RKO (cell line): ENCODE data around the gene E2F1.
"Not testable (repeated sequence)": the region's sequence is repeated elsewhere in the genome, so short reads cannot be mapped to it uniquely, and the experiment has no call there.

Experiments used
- DNase-seq: peaks from one replicate; pipeline ENCODE4 v3.0.0-alpha.2; 2016; ENCODE audit warnings: low spot score

Gene E2F1

DNA sequence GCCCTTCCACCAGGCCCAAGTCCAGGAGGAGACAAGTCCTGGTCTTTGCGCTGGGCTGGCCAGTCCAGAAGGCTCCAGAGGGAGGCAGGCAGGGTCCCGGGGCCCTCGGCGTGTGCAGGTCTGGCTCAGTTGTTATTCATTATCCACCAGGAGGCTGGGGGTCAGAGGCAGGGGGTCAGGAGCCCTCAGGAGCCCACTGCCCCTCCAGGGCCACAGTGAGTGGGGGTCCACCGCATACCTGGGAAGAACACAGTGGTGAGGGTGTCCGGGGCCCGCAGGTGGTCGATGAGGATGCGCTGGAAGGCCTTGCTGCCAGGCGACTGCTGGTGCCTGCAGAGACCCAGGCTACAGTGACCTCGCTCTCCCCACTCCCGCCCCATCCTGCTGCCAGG, 28.5 kb downstream of the E2F1 start:
- no peak for DNase-seq

DNA sequence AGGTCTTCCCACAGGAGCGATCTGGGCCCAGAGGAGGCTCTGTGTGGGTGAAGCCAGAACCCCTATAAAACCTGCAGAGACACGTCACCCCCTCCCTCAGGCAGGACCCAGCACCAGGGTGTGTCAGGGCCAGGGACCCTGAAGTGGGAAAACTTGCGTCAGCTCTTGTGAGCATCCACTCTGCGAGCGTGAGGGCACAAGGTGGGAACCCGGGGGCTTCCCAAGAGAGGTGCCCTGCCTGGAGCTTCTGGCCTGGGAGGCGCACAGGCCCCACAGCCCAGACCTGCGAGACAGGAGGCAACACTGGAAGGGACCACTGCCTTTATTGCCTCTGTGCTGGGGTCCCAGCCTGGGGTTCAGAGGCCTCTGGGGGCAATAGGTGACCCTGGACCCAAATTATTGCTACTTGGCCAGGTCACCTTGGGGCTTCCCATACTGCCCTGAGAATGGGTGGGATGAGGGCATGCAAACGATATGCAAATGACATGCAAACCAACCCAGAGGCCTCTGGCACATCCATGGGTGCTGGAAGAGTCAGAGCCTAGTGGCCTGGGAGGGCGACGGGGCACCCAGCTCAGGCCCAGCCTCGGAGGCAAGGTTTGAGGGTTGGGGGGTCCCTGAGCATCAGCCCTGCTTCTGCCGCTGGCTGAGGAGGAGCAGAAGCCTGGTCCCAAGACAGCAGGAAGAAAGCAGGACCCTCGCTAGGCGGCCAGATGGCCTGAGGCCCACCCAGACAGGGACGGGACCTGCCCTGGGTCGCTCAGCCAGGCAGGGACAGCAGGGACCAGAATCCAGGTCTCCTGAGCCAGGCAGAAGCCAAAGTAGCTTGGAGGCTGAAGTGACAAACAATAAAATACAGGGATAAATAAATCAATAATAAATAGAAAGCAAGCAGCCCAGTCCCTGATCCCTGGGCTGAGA, 29.1 kb downstream of the E2F1 start:
- DNase-seq = no peak

DNA sequence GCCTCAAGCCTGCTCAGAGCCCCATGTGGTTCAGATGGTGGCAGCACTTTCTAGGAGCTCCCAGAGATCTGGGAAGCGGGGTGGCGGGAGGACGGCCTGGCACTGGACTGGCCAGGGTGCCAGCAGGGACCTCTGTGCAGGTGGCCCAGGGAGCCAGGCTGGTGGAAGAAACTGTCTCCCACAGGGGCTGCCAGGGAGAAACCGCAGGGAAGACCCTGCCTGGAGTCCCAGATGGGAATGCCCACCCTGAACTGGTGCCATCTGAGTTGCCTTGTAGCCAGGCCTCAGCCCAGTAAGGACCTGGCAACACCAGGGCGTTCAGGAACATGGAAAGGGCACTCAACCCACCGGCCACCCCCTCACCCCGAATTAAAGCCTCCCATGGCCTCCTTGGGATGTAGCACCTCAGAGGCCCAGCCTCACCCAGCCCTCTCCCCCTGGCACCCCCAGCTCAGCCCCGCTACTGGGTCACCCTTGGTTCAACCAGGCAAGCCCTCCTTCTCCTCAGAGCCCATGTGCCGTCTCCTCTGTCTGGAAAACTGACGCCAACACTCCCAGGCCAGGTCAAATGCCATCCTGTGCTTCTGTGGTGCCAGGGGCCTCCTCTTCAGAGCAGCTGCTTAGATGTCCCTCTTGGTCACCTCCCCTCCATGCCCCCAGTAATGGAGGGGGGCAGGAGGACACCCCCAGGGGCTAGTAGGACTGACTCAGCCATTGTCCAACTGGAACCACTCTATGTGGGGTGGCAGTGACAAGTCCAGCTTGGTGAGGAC, 30.0 kb downstream of the E2F1 start:
- no peak for DNase-seq

DNA sequence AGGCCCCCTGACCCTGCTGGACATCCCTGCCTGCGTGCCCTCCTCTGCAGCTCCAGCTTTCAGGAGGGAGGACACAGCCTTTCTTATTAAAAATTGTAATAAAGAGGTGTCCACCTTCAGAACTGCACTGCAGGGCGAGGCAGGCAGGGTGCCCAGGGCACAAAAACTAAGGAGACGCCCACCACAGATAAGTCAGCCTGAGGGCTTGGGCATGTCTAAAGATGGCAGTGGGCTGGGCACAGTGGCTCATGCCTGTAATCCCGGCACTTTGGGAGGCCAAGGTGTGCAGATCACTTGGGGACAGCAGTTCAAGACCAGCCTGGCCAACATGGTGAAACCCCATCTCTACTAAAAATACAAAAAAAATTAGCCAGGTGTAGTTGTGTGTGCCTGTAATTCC, 31.0 kb downstream of the E2F1 start:
- DNase-seq = no peak

DNA sequence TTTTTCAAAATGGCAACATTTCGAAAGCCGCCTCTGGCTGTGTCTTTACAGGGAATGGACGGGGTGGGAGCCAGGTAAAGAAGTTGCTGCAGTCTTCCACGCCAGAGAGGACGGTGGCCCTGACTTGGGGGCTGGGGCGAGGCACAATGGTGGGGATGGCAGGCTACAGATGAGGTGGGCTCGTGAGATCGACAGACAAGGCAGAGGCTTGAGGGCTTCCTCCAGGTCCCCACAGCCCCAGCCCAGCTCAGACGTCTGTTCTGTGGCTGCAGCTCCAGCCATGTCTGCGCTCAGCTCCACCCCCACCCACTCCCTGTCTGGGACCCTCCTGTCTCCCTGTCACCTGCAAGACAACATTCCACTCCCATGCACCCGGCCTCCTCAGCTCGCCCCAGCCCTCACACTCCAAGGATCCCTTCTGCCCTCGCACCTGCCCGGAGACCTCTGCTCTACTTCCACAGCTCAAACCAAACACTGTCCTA, 31.5 kb downstream of the E2F1 start:
- DNase-seq = no peak

DNA sequence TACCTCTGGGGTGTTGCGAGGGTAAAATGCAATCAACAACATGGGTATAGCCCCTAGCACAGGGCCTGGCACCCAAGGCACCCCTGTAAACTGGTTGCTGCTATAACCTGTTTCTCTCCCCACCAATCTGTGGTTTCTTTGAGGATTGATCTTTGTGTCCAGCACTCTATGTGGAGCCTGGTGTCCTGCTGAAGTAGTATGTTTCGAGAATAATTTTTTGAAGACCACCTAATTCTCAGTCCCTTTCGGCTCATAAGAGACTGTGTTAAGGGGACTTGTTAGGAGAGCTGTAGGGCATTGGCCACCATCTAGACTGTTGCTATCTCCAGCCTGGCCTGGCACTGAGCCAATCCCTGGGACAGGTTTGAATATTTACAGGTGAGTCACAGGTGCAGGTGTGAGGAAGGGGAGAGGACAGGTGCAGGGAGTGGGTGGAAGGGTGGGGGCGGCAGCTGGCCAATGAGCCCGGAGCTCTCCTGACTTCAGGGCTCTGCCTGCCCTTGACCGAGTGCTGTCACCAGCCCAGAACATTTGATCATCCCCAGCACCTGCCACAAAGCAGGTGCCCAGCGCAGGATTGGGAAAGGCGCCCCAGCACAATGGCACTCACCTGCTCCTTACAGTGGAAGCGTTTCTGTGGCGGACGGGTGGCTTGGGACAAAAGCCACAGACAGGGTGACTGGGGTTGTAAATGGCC, 32.1 kb downstream of the E2F1 start:
- no peak for DNase-seq

DNA sequence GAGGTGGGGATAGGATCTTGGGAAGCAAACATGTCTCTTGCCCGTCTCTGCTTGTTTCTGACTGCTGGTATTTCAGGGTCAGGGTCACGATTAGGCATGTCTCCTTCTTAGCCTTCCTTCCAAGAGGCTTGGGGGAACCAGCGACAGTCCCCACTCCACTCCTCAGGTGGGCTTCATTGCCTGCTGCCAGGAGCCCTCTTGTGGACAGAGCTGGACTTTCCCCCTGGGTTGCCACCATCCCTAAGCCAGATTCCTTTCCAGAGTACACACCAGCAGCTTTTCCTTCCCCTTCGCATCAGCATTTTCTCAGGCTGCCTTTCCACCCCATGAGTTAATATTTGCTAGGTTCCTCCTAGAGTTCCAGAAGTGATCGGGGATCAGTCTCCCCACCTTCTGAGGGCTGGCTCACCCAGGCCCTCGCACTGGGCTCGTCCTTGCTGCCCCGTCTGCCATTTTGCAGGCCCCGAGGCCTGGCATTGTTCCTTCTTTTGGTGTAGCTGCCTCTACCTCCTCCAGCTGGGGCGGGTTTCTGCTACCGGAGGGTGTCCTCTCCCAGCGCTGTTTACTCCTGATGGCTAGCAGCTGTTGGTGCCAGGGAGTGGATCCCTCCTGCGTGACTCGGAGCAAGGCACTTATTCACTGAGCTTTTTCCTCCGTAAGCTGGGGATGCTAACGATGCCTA, 32.8 kb downstream of the E2F1 start:
- peak; percentile 74 for DNase-seq

DNA sequence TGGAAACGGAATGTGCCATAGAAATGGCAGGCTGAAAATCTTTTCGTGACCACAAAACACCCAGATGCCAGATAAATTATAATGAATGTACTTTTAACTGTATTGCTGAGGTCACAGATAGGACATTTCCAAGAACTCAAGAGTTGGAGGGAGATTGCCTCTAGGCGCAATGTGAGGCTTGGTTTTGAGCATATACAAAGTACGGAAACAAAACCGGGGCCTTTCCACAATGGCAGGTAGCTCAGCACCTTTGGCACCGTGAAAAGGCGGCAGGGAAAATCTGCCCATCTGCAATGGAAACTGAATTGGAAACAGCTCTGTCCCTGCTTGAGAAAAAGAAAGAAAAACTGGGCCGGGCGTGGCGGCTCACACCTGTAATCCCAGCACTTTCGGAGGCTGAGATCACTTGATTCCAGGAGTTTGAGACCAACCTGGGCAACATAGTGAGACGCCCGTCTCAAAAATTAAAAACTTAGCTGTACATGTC, 34.6 kb downstream of the E2F1 start:
- DNase-seq = no peak

DNA sequence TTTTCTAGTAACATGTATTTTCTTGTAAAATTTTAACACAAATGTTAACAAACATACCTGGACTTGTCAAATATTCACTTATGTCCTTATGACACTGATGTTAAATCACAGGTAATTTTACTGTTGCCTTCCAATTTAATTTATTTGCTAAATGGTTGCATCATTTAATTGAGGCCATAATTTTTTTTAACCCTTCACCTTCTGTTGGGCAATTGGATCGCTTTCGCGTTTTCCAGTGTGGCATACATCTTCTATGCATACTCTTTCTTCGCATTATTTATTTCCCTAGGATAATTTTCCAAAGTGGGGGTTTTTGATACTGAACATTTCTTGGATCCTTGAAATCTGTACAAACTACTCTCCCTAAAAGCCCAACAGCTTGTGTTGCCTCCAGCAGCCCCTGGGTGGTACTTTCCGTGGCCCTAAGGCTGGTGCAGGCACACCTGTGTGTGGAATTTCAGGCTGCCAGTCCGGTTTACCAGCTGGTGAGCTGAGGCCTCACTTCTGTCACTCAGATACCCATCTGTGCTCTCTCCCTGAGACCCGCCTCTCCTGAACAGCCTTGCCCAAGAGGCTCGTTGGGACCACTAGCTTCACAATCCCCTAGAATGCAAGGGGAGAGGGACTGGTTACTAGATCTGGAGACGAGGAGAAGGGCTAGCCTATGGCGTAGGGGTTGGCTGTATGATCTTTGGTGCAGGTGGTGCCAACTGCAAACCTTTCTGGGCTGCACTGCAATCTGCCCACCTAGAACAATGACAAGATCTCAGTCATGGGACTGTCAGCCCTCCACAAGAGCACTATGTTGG, 35.2 kb downstream of the E2F1 start:
- no peak for DNase-seq

DNA sequence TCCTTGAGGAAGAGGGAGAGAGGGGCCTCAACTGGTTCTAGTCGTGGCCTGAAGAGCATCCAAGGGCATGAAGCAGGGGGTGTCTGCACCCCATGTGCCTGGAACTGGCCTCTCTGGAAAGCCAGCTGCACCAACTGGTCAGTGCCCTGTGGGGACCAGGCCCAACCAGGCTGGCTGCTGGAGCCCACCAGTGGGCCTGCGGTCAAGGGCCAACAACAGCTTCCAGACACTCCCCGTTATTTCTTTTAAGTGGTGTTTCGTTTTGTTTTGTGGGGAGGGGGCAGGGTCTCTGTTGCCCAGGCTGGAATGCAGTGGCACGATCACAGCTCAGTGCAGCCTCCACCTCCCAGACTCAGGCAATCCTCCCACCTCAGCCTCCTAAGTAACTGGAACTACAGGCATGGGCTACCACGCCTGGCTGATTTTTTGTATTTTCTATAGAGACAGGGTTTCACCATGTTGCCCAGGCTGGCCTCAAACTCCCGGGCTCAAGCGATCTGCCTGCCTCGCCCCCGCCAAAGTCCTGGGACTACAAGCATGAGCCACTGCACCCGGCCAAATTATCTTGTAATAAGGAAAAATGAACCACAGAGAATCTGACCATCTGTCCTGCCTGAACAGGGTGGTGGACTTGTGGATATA, 36.0 kb downstream of the E2F1 start:
- no peak for DNase-seq

DNA sequence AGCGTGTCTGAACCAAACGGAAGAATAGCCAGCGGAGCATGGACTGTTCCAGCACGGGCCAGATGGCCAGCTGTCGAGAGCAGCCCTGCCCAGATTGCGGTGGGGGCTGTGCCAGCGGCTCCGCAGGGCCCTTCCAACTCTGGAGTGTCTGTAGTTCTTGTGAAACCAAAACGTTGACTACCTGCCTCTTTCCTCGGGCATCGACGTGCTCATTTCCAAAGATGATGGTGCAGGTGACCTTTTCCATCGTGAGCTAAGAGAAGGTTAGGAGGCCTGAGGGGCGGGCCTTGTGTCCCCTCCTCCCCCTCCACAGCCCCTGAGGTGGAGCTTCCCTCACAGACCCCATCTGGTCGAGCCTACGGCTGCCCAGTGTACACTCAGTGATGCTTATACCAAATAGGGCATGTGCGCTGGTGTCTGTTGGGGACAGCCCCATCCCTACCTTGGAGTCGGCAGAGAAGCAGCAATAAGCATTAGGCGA, 36.9 kb downstream of the E2F1 start:
- no peak for DNase-seq

DNA sequence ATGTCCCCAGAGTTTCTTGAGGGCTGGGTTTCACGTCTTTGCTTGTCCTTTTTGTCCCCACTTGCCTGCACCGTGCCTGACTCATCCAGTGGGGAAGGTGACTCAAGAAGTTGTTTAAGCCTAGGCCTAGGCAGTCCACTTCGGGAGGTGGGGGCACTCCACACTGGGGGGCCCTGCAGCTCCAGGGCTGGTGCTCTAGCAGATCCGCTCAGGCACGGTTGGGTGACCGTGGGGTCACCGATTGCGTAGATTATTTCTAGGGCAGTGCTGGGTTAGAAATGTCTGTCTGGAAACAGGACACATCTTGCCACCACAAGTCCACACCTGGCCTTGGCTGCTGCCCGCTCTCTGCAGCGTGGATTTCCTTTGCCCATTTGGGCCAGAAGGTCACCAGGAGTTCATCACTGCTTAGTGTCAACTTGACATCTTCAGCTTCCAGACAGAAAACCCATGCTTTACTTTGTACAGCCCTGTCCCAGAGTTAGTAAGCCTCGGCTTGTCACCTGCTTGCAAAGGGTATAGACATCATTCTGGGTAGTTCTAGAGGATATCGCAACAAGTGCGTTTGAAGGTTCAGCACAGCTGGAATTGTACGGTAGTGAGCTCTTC, 37.7 kb downstream of the E2F1 start:
- DNase-seq = no peak

DNA sequence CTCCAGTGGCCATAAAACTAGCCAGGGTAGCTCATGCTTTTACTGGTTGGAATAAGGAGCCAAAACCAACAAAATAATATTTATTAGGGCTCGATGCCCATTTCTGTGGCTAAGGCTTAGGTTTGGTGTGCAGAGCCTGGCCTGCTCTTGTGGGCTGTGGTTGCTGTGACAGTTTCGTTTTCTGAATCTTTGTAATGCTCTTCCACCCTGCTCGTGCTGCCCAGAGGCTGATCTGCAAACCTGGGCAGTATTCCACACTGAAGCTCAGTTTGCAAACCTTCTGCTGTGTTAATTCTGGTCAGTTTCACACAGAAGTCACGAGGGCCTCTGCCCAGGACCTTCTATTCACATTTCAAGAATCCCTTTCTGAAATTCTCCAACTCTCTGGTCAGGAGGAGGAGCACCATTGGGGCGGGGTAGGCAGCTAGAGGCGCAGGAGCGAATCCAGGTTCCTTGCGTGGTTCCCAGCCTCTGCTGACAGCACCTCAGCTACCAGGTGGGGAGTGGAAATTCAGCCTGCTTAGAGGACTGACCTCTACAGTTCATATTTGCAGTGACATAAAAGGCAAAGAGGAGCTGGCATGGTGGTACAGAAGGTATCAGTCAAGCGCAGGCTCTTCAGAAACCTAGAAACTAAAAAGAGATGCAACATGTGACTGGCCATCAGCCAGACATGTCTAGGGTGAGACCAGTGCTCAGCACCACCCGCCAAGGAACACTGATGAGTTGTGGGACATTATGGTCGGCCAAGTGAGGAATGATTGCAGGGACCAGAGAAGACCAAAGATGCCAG, 38.4 kb downstream of the E2F1 start:
- DNase-seq = no peak

DNA sequence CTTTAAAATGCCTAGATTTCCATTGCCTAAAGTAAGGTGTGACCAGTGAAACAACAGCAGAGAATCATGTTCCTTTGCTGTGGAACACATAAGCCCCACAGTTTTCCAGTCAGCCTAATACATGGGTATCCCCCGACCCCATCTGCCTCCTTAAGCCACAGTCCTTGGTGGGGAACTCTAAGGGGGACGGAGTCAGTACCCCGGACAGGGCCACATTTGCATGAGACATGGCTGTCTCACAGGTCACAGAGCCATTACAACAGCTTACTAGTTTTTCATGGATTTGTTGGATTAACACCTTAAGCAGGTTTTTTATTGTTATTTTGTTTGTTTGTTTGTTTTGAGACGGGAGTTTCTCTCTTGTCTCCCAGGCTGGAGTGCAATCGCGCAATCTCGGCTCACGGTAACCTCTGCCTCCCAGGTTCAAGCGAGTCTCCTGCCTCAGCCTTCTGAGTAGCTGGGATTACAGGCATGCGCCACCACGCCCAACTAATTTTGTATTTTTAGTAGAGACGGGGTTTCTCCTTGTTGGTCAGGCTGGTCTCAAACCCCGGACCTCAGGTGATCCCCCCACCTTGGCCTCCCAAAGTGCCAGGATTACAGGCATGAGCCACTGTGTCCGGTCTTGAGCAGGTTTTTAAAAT, 39.1 kb downstream of the E2F1 start:
- DNase-seq = not testable (repeated sequence)

DNA sequence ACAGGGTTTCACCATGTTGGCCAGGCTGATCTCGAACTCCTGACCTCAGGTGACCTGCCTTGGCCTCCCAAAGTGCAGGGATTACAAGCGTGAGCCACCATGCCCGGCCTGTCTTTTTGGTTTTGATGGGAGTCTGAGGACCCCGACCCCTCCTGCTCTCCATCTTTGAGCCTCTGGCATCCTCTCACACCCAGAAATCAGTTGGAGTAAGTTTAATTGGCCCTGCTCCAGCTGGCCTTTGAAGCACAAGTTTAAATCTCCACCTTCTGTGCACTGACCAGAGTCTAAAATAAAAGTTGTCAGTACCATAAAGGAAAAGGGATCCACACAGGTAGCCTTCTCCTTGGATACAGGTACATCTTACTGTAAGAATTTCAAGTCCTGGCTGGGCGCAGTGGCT, 40.0 kb downstream of the E2F1 start:
- DNase-seq = no peak

DNA sequence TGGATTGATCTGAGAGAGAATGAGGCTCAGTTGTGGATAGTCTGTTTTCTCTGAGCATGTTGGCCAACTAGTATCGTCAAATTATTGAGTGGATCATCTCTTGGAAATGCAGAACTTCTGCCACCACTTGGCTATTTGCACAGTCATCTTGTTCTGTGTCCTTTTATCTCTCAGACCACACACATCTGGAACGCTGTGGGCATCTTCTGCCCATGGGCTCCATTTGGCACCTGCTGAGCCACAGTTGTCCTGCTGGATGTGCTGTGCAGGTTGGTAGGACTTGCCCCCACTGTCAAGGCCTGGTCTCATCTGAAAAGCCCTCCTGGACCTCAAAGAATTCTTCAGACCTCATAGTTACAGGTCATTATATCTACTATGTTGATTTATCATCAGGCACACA, 40.8 kb downstream of the E2F1 start:
- DNase-seq = no peak

DNA sequence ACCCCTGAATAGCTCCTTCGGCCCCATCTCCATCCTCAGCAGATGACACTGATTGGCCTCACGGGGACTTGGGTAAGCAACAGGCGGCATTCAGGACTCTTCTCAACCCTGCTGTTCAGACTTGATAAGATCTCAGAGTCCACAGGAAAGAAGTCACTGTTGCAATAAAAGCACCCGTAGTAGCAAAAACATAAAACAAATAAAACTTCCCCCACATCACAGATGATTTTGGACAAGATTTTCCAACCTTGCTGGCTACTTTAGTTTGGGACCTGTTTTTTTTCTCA, 41.2 kb downstream of the E2F1 start:
- no peak for DNase-seq

DNA sequence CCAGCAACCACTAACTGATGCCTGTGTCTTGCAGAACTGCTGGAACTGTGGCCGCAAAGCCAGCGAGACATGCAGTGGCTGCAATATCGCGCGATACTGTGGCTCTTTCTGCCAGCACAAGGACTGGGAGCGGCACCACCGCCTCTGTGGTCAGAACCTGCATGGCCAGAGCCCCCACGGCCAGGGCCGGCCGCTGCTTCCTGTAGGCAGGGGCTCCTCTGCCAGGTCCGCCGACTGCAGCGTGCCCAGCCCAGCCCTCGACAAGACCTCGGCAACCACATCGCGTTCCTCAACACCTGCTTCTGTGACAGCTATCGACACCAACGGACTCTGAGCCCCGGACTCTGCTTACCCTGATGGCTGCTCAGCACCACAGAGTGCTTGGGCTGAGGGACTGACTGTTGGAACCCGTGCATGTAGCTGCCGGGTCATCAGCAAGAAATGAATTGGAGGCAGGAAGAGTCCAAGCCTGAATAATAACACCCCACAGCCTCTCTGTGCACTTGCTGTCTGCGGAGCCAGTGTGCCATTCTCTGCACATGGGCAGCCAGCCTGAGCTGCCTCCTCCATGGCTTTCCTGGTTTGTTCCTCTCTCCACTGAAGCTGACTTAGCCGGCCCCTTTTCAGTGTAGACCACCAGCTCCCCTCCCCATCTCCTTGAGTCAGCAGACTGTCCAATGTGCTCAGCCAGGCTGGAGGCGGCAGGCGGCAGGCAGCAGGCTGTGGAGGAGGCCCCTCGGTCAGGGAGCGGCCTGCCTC, 41.7 kb downstream of the E2F1 start:
- no peak for DNase-seq
